IMR-90 (cell line): ENCODE results near the gene ASAP2.

Source experiments
- MAZ ChIP-seq: IDR thresholded peaks from 2 replicates; pipeline ENCODE4 v1.6.1; 2012; ENCODE audit warnings: low read depth, mild to moderate bottlenecking, low read length, improper control_type of control experiment, moderate library complexity, borderline replicate concordance
- POLR2A ChIP-seq: IDR thresholded peaks from 2 replicates; pipeline ENCODE4 v1.6.1; 2012; ENCODE audit warnings: mild to moderate bottlenecking, low read depth, low read length
- RAD21 ChIP-seq: IDR thresholded peaks from 2 replicates; pipeline ENCODE4 v1.6.1; 2012; ENCODE audit warnings: low read length, improper control_type of control experiment
- TF ChIP-seq, protein P1 (sequence below): fragments of 150-350 bp; IDR thresholded peaks from 2 replicates; pipeline ENCODE4 v1.6.1; 2016; ENCODE audit warnings: low read depth, mild to moderate bottlenecking, low read length, moderate library complexity, borderline replicate concordance
- TF ChIP-seq, protein P2 (sequence below): conservative IDR thresholded peaks from 2 replicates; pipeline ENCODE4 v1.5.1; 2012; ENCODE audit warnings: mild to moderate bottlenecking, low read depth, low read length, improper control_type of control experiment

DNA sequence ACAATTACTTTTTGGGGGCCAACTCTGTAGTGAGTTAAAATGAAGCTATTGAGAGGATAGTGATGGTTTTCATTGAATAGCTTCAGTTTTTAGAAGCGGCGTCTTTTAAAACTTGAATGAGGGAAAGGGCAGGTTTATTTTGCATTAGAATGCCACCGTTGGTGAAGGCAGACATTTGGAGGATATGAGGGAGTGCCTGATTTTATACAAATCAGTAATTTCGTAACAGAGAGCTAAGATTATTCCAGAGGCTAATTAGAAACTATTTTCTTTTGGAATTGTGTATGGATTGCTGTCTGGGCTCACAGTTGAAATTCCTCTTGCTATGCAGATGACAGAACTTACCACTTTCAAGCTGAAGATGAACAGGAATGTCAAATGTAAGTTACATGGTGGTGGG is 149.1 kb downstream of the ASAP2 start:
- no peak for TF ChIP-seq MAZ
- TF ChIP-seq, protein P1, sequence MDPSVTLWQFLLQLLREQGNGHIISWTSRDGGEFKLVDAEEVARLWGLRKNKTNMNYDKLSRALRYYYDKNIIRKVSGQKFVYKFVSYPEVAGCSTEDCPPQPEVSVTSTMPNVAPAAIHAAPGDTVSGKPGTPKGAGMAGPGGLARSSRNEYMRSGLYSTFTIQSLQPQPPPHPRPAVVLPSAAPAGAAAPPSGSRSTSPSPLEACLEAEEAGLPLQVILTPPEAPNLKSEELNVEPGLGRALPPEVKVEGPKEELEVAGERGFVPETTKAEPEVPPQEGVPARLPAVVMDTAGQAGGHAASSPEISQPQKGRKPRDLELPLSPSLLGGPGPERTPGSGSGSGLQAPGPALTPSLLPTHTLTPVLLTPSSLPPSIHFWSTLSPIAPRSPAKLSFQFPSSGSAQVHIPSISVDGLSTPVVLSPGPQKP = no peak
- no peak for TF ChIP-seq POLR2A
- TF ChIP-seq, protein P2, sequence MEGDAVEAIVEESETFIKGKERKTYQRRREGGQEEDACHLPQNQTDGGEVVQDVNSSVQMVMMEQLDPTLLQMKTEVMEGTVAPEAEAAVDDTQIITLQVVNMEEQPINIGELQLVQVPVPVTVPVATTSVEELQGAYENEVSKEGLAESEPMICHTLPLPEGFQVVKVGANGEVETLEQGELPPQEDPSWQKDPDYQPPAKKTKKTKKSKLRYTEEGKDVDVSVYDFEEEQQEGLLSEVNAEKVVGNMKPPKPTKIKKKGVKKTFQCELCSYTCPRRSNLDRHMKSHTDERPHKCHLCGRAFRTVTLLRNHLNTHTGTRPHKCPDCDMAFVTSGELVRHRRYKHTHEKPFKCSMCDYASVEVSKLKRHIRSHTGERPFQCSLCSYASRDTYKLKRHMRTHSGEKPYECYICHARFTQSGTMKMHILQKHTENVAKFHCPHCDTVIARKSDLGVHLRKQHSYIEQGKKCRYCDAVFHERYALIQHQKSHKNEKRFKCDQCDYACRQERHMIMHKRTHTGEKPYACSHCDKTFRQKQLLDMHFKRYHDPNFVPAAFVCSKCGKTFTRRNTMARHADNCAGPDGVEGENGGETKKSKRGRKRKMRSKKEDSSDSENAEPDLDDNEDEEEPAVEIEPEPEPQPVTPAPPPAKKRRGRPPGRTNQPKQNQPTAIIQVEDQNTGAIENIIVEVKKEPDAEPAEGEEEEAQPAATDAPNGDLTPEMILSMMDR = no peak
- TF ChIP-seq RAD21 = no peak
